HG02678 (cell line): ENCODE measurements around the gene ALG14.

Experiments used
- ATAC-seq: cut with Tn5 transposase; IDR thresholded peaks from one replicate; pipeline ENCODE4 v1.9.1; 2021; ENCODE audit warnings: mild to moderate bottlenecking, moderate library complexity; ENCODE audit not compliant: unreplicated experiment

ALG14 gene

DNA sequence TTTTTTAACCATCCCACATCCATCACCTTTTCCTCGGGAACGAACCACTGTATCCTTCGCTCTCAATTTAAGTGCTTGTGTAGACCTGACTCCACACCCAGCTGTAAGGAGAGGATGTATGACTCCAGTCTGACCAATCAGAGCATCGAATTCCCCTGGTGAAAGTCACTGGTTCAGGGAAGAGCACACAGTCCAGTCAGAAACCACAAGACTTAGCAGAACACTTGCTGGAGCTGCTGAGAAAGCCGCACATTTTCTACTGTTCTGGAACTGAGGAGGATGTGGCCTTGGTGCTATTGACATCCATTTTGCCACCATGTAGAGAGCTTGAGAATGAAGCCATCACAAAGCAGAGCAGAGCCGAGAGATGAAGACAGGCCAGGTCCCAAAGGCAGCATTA is 86.0 kb downstream of the ALG14 start:
- ATAC-seq, result no peak

GRCh38 chr1:94983171-94983739 is 89.5 kb downstream of the ALG14 start:
- ATAC-seq, result no peak

- no peak for ATAC-seq
Measured at GRCh38 chr1:94982398-94982797, 90.4 kb downstream of the ALG14 start.

DNA sequence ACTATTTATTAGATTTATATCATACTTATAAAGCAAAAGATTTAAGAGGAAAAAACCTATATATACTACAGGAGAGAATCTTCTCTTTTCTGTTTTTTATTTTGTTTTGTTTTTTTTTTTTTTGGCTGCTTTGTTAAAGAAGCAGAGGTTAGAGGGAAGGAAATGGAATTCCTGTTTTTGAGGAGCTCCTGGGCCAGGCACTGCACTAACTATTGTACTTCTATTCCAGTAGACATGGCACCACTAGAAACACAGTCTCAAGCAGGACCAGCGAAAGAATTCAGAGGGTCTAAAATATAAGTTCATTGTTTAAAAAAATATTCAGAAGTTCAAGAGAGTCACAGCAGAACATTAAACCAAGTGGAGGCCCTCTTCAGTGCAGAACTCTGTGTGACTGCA is 91.2 kb downstream of the ALG14 start:
- ATAC-seq, result no peak

- ATAC-seq, result no peak
Measured at GRCh38 chr1:94980582-94981574, 91.9 kb downstream of the ALG14 start.

DNA sequence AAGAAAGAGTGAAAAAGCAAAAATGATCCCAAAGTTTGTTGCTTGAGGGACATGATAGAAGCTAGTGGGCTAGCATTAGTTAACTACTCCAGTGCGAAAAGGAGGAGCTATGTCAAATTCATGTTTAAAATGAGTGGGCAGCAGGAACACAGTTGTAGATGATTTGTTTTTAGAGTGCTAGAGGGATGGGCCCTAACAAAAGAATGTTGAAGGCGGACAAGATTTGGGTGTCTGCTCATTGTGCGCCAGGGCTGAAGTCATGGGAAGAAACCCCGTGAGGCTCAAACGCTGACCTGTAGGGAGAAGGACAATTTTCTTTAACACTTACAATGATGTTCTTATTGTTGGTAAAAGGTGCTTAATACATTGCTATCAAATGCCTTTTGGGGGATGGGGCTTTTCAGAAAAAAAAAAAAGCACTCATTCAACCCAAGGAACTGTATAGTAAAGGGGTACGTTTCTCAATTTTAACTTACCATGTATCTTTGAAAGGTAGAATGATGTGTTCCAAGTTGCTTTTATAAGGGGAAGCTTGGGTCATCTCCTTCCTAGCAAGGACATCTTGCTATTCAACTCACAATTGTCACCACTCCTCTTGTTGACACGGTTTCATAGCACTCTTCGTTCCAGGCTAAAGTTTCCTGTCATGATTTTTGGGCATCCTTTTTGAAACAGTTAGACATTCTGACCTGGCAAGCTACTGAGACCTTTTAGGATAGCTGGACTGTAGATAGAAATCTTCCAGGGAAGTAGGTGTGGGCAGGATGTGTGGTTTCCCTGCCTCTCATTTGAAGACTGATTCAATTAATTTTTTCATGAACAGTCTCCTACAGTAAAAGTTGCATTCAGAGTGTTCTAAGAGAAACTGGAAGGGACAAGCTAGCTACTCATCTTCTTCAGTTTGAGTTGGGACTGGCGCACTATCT is 92.8 kb downstream of the ALG14 start:
- no peak for ATAC-seq

DNA sequence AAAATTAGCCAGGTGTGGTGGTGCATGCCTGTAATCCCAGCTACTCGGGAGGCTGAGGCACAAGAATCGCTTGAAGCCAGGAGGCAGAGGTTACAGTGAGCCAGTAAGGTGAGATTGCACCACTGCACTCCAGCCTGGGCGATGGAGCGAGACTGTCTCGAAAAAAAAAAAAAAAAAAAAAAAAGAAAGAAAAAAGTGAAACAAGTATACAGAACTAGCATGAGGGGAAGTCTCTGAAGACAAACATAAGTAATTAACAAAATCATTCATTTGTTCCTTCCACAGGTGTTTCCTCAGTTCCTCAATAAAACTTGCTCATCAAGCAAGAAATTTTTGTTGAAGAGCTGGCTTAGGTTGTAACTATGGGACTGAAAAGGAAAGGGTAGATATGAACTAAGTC is 93.6 kb downstream of the ALG14 start:
- no peak for ATAC-seq

DNA sequence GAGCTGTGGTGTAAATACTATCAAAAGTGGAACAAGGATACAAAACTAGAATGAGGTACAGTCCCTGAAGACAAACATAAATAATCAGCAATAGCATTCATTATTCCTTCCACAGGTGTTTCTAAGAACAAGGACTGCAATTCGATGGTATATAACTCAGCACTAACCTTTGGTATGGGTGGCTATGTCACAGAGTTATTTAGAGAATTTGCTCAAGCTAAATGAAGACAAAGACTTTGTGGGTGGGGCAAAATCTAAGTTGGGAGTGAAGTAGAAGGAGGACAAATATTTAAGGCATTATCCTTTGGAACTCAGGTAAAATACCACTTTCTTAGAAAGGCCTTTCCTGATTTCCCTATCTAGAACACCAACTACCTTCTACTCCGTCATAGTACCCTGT is 94.3 kb downstream of the ALG14 start:
- ATAC-seq, result no peak

GRCh38 chr1:94976971-94977548 is 95.7 kb downstream of the ALG14 start:
- ATAC-seq, result no peak

- ATAC-seq, result no peak
Measured at GRCh38 chr1:94974824-94975223, 97.9 kb downstream of the ALG14 start.

- no peak for ATAC-seq
Measured at GRCh38 chr1:94974241-94974640, 98.5 kb downstream of the ALG14 start.

DNA sequence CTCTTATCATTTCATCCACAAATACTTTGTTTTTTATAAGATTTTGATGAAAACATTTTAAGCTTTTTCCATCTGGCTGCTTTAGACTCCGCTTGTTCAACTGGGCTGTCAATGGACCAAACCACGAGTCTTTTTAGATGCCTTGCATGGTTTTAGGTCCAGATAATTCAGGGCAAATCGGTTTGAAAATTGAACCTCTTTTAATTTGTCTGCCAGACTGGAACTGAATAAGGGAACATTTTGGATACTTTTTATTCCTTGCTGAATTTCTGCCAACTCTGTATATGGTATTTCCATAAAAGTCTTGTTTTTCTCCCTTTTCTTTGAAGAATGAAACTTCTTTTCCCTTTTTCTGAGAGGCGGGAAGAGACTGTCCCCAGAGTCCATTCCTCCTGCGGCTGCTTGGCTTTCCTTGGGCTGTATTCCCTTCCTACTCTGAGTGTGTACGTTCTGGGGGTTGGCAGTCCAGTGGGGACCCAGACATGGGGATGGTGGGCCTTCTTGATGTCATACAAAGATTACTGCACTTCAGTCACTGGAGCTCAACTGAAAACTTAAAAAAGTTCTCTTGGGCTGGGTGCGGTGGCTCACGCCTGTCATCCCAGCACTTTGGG is 99.3 kb downstream of the ALG14 start:
- no peak for ATAC-seq

DNA sequence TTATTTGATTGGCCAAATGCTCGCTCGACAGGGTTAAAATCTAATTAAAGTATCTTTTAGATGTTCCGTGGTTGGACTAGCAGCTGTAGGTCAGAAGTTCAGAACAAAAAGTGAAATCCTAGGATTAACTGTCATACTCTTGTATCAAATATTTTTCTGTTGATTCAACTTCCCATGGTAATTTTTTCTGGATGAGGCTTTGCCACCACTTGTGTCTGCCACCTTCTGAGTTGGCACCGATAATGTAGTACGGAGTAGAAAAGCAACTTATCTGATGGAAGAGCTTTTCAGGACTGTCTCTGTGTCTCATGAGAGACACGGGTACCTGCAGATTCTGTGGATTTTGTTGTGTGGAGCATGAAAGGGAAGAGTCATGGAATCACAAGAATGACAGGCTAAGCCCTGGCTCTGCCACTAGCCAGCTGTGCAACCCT is 101.2 kb downstream of the ALG14 start:
- ATAC-seq, result no peak

- ATAC-seq, result no peak
Measured at GRCh38 chr1:94970783-94971182, 102.0 kb downstream of the ALG14 start.

- ATAC-seq, result no peak
Measured at GRCh38 chr1:94969137-94969536, 103.6 kb downstream of the ALG14 start.

DNA sequence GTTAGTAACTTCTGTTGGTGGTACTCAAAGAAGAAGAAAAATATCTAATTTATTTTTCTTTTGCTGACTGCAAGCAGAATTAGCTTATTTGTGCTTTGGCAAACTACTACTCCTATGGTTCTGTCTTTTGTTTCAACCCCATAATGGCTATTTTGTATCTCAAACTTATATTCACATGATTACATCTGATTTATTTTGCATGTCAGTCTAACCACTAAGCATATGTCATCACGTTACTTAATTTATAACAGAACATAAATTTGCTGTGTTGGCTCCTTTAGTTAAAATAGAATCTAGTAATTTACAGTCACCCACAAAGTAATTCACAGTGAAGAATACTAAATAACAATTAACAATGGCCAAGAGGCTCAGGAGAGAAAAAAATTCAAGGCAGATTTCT is 106.7 kb downstream of the ALG14 start:
- no peak for ATAC-seq

DNA sequence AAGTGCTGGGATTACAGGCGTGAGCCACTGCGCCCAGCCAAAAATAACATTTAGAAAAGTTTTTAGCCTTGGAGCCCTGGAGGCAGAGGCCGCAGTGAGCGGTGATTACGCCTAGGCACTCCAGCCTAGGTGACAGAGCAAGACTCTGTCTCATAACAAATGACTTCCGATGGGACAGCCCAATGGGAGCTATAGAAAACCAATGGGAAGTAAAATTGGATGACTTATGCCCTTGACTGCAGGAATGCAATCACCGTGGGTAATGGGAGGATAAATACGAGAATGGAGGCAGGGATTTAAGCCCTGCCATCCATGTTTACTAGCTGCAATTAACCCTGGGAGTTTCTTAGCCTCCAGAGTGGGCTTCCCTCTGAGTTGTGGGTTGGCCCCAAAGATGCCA is 108.9 kb downstream of the ALG14 start:
- no peak for ATAC-seq

DNA sequence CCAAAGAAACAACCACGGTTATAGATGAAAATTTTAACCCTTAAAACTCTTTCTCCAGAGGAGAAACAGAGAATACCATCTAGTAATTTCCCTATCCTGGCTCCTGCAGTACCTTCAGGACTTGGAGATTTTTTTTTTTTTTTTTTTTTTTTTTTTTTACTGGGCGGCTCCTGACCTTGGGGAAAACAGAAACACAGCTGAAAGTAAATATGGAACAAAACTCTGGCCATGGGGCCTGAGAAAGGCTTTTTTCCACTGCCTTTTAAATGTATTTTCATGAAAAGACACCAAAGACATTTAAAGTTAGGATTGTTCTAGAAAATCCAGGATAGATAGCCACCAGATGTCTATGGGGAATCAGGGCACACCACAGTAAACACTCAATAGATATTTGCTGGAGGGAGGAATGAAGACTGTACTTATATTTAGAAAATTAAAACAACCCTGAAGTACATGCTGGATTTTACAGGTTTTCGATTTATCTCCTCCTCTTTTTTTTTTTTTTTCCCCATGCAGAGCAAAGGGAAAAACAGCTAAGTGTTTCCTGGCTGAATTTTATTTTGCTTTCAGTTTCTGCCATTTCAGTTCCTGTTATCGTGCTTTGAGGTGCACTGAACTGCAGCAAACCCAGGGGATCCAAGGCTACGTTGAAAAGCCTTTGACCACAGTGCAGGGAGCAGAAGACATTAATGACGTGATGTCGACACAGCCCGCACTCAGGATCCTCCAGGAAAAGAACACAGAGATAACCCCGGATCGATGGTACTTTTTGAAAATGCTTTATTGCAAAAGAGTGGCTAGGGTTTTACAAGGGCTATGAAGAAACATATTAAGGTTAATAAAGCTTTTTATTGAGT is 110.1 kb downstream of the ALG14 start:
- ATAC-seq, result peak; percentile 97

GRCh38 chr1:94961988-94962387 is 110.8 kb downstream of the ALG14 start:
- no peak for ATAC-seq

DNA sequence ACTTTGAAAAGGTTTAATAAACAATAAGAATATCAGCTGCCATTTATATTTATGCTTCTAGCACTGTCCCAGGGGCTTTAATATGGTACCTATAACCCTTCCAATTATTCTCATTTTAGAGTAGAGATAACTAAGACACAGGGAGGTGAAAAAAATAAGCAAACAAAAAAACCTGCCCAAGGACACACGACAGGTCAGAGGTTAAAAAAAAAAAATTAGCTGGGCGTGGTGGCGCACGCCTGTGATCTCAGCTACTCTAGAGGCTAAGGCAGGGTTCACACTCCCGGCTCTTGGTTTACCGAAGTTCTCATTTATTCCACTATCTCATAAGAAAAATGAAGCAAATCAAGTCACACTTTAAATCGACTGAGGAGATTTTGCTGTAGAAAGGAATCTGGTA is 111.2 kb downstream of the ALG14 start:
- no peak for ATAC-seq
